Measurements from ENCODE around the gene HYLS1.

Gene HYLS1

DNA sequence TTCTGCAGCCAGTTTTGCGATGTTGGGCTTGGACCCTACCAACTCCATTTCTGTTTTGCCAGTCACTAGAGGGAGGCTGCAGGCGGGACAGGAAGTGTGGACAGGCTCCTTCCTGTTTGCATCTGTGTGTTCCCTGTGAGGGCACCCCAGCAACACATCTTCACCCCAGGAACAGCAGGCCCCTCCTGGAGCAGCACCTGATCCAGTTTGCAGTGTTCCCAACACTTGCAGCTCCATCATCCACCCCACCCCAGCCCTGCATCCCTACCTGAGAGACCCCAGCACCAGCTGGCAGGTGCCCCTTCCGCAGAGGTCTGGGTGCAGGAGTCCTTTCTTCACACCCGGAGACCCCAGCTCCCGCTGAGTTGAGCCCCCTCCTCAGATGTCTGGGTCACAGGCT, 51.0 kb downstream of the HYLS1 start:
- TF ChIP-seq POLR2AphosphoS5 (IDR thresholded peaks at IDR 0.05; ENCODE audit: low read depth, low read length): no peak
- no peak for TF ChIP-seq TAF1 (IDR thresholded peaks at IDR 0.05; ENCODE audit: borderline replicate concordance, low read depth, low read length)
- no peak for TF ChIP-seq POLR2A (IDR thresholded peaks at IDR 0.05; ENCODE audit: low read depth, low read length)
- DNase-seq (ENCODE audit: insufficient read length): no peak
- FAIRE-seq: no peak

- TF ChIP-seq POLR2AphosphoS5 (IDR thresholded peaks at IDR 0.05; ENCODE audit: low read depth, low read length): no peak
- FAIRE-seq (no peak), DNase-seq (ENCODE audit: insufficient read length) (no peak)
Measured at GRCh38 chr11:125939081-125939521, 51.6 kb downstream of the HYLS1 start.

DNA sequence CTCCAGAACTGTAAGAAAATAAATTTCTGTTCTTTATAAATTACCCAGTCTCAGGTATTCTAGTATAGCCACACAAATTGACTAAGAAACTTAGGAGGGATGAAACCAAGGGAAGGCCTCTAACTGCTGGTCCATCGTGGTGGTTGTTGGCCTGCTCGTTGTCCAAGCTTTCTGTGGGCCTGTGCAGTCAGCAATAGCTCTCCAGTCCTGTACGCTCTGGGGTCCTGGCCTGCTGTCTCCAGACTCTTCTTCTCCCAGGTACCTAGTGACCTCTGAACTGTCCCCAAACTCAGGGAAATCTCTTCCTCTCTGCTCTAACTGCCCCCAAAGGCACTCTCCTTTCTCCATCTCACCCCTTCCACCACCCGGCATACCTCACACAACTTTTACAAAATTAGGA, 52.7 kb downstream of the HYLS1 start:
- FAIRE-seq: no peak
- TF ChIP-seq POLR2AphosphoS5 (IDR thresholded peaks at IDR 0.05; ENCODE audit: low read depth, low read length): no peak
- no peak for DNase-seq (ENCODE audit: insufficient read length)

GRCh38 chr11:125941267-125941618, 53.8 kb downstream of the HYLS1 start:
- DNase-seq (ENCODE audit: insufficient read length) (no peak), FAIRE-seq (no peak)
- no peak for TF ChIP-seq TAF1 (IDR thresholded peaks at IDR 0.05; ENCODE audit: borderline replicate concordance, low read depth, low read length)
- TF ChIP-seq POLR2A (IDR thresholded peaks at IDR 0.05; ENCODE audit: low read depth, low read length): no peak

- FAIRE-seq: peak; percentile 87
- peak; percentile 52 for DNase-seq (ENCODE audit: insufficient read length)
- TF ChIP-seq POLR2AphosphoS5 (IDR thresholded peaks at IDR 0.05; ENCODE audit: low read depth, low read length) (no peak), POLR2A (IDR thresholded peaks at IDR 0.05; ENCODE audit: low read depth, low read length) (no peak), TAF1 (IDR thresholded peaks at IDR 0.05; ENCODE audit: borderline replicate concordance, low read depth, low read length) (no peak)
Measured at GRCh38 chr11:125941619-125942611, 54.4 kb downstream of the HYLS1 start.

- DNase-seq (ENCODE audit: insufficient read length) (no peak), FAIRE-seq (no peak)
- TF ChIP-seq POLR2A (IDR thresholded peaks at IDR 0.05; ENCODE audit: low read depth, low read length) (no peak), POLR2AphosphoS5 (IDR thresholded peaks at IDR 0.05; ENCODE audit: low read depth, low read length) (no peak), TAF1 (IDR thresholded peaks at IDR 0.05; ENCODE audit: borderline replicate concordance, low read depth, low read length) (no peak)
Measured at GRCh38 chr11:125942771-125943428, 55.4 kb downstream of the HYLS1 start.

- TF ChIP-seq POLR2A (IDR thresholded peaks at IDR 0.05; ENCODE audit: low read depth, low read length): no peak
- DNase-seq (ENCODE audit: insufficient read length) (no peak), FAIRE-seq (peak; percentile 27)
Measured at GRCh38 chr11:125943661-125944349, 56.3 kb downstream of the HYLS1 start.

- FAIRE-seq: no peak
- no peak for TF ChIP-seq TAF1 (IDR thresholded peaks at IDR 0.05; ENCODE audit: borderline replicate concordance, low read depth, low read length)
- TF ChIP-seq POLR2A (IDR thresholded peaks at IDR 0.05; ENCODE audit: low read depth, low read length): no peak
- no peak for TF ChIP-seq POLR2AphosphoS5 (IDR thresholded peaks at IDR 0.05; ENCODE audit: low read depth, low read length)
- no peak for DNase-seq (ENCODE audit: insufficient read length)
Measured at GRCh38 chr11:125944350-125945010, 57.0 kb downstream of the HYLS1 start.

DNA sequence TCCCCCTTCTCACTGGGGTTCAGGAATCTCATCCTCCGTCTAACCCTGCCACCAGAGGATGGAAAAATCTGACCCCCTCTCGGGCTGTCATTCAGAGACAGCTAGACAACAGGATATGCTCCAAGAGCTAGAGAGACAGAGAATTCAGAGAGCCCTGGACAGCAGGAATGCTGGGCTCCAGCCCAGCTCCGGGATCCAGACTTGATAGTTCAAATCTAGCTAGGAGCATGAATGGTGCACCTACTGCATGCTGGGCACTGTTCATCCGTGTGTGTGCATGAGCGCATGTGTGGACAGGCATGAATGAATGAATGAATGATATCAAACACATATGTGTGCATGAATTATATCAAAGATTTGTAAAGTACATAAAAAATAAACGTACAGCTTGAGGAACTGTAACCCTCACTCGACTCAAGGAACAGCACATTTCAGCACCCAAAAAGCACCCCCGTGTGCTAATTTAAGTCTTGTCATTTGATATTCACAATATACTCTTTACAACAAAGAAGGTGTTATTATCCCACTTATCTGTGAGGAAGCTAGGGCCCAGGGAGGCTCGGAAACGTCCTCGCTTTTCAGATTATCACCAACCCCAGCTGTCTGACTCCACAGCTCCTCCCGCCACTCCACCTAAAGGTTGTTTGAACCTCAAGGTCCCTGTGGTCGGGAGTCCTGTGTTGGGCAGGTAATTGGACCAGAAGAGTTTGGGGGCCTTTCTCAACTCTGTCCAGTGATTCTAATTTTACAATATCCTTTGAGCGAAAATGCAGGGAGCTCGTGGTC, 57.7 kb downstream of the HYLS1 start:
- TF ChIP-seq TAF1 (IDR thresholded peaks at IDR 0.05; ENCODE audit: borderline replicate concordance, low read depth, low read length) (no peak), POLR2AphosphoS5 (IDR thresholded peaks at IDR 0.05; ENCODE audit: low read depth, low read length) (no peak), POLR2A (IDR thresholded peaks at IDR 0.05; ENCODE audit: low read depth, low read length) (no peak)
- DNase-seq (ENCODE audit: insufficient read length) (no peak), FAIRE-seq (no peak)

- DNase-seq (ENCODE audit: insufficient read length): no peak
- TF ChIP-seq TAF1 (IDR thresholded peaks at IDR 0.05; ENCODE audit: borderline replicate concordance, low read depth, low read length) (no peak), POLR2AphosphoS5 (IDR thresholded peaks at IDR 0.05; ENCODE audit: low read depth, low read length) (no peak), POLR2A (IDR thresholded peaks at IDR 0.05; ENCODE audit: low read depth, low read length) (no peak)
- no peak for FAIRE-seq
Measured at GRCh38 chr11:125945797-125946520, 58.5 kb downstream of the HYLS1 start, which contains the start of gene VSIG10L2. Gene VSIG10L2, plus strand, starts transcription at chr11:125946044. Its CDS starts 12 bp downstream, at chr11:125946056.
